GM12872 (cell line): ENCODE results near the gene PFDN6.

ENCODE experiments used
- CTCF ChIP-seq: IDR thresholded peaks from 3 replicates; pipeline ENCODE4 v1.5.1; 2011; ENCODE audit warnings: low read depth, mild to moderate bottlenecking, low read length, moderate library complexity; ENCODE audit not compliant: insufficient read depth

PFDN6 gene

GRCh38 chr6:33249732-33250630 lies 39.4 kb upstream of the PFDN6 start:
- no peak for TF ChIP-seq CTCF

- no peak for TF ChIP-seq CTCF
Observed at GRCh38 chr6:33250731-33251130, 38.7 kb upstream of the PFDN6 start.

- no peak for TF ChIP-seq CTCF
Observed at GRCh38 chr6:33251395-33252012, 37.9 kb upstream of the PFDN6 start.

GRCh38 chr6:33252759-33253158 lies 36.6 kb upstream of the PFDN6 start:
- no peak for TF ChIP-seq CTCF

GRCh38 chr6:33254591-33254990 lies 34.8 kb upstream of the PFDN6 start:
- TF ChIP-seq CTCF = no peak

- no peak for TF ChIP-seq CTCF
Observed at GRCh38 chr6:33259032-33259431, 30.4 kb upstream of the PFDN6 start.

GRCh38 chr6:33264015-33264414 lies 25.4 kb upstream of the PFDN6 start:
- TF ChIP-seq CTCF = no peak
